ENCODE measurements around the gene ZNRD2.

GRCh38 chr11:65574811-65575567 is 4.7 kb downstream of the ZNRD2 start:
- TF ChIP-seq CTCF (IDR thresholded peaks at IDR 0.05; ENCODE audit: insufficient read depth, low read depth, low read length) = no peak
- TF ChIP-seq EZH2 (IDR thresholded peaks at IDR 0.05; ENCODE audit: insufficient read depth, low read length) = no peak

All from astrocyte (in vitro differentiated cells and primary cell).